Upper lobe of right lung (tissue), 1 donor: Measurements from ENCODE around the gene S100B. TPM values are rescaled to one million over a fixed set of nuclear protein-coding genes. Genes with fewer than 3 reads are reported as not detected.

Experiments used
- ATAC-seq: fragments of 200-7000 bp; cut with Tn5 transposase; one replicate; pipeline ENCODE4 v1.9.1; 2020; ENCODE audit warnings: mild to moderate bottlenecking, moderate library complexity
- DNase-seq: peaks from one replicate; pipeline ENCODE4 v3.0.0-alpha.2; 2020
- H3K27ac ChIP-seq: fragments of 200-600 bp; one replicate; pipeline ENCODE4 v1.8.0; 2022
- H3K27me3 ChIP-seq: fragments of 200-600 bp; one replicate; pipeline ENCODE4 v1.8.0; 2022; ENCODE audit warnings: mild to moderate bottlenecking
- H3K36me3 ChIP-seq: fragments of 200-600 bp; one replicate; pipeline ENCODE4 v1.8.0; 2022
- H3K4me1 ChIP-seq: fragments of 200-600 bp; one replicate; pipeline ENCODE4 v1.8.0; 2022
- H3K4me3 ChIP-seq: fragments of 200-600 bp; one replicate; pipeline ENCODE4 v1.8.0; 2022; ENCODE audit warnings: mild to moderate bottlenecking
- H3K9me3 ChIP-seq: fragments of 200-600 bp; one replicate; pipeline ENCODE4 v1.8.0; 2022
- CTCF ChIP-seq: fragments of 200-600 bp; IDR thresholded peaks from one replicate; pipeline ENCODE4 v1.8.0; 2022; ENCODE audit warnings: antibody characterized with exemption
- intact Hi-C: fragments of 100-400 bp; cut with DNase I; formaldehyde crosslinking; loops from one replicate; pipeline ENCODE4 v1.11.0; 2022
- long read RNA-seq: library from polyadenylated mRNA; unstranded; transcript quantifications from one replicate; pipeline ENCODE4 v2.0.0, GENCODE V29; 2021
- total RNA-seq: library from RNA; stranded (reverse); fragmentation: NEBNext Ultra II Directional; extraction: Animal tissue kit (Norgen Biotek cat#: 25700); gene quantifications from one replicate; pipeline ENCODE4 v1.2.1, GENCODE V29; 2021
- donor health status: DM: no; HTN: yes; CAD: no; lungs with severe emphysema.

S100B gene
- total RNA-seq: 4.5 TPM
- long read RNA-seq, transcript S100B-201 (3 exons, 877 nt): major isoform, 5 of 5 reads
- long read RNA-seq, partial matches to known transcripts: 0 of 5 reads
- long read RNA-seq, other reads (novel, unspliced or antisense): 0 of 5 reads

- Histone ChIP-seq H3K9me3 (no peaks in the 10 kb centered on the region), H3K27me3 (no peaks in the 10 kb centered on the region), H3K27ac (peak within 1 kb of the TSS; percentile 25), H3K4me3 (no peak within 1 kb of the TSS), H3K4me1 (peaks cover 15% of the 10 kb centered on the region), H3K36me3 (no peaks in the 10 kb centered on the region)
- intact Hi-C loops: no loop called here
- ATAC-seq (peak; percentile 34), DNase-seq (peak; percentile 56)
- TF ChIP-seq CTCF: no peak
Observed at GRCh38 chr21:46604975-46605766, at the start of gene S100B. S100B (minus strand) TSS chr21:46605082; CDS start chr21:46602415, 2,667 bp downstream.

- DNase-seq (no peak), ATAC-seq (peak; percentile 24)
- intact Hi-C loops: no loop called here
- TF ChIP-seq CTCF: no peak
- Histone ChIP-seq H3K4me1 (no peaks in the 10 kb centered on the region), H3K9me3 (no peaks in the 10 kb centered on the region), H3K27ac (no peak overlapping the region), H3K36me3 (peaks cover 97% of the 10 kb centered on the region), H3K27me3 (no peaks in the 10 kb centered on the region), H3K4me3 (no peak overlapping the region)
Observed at GRCh38 chr21:46651121-46651520, 46.2 kb upstream of the S100B start.

DNA sequence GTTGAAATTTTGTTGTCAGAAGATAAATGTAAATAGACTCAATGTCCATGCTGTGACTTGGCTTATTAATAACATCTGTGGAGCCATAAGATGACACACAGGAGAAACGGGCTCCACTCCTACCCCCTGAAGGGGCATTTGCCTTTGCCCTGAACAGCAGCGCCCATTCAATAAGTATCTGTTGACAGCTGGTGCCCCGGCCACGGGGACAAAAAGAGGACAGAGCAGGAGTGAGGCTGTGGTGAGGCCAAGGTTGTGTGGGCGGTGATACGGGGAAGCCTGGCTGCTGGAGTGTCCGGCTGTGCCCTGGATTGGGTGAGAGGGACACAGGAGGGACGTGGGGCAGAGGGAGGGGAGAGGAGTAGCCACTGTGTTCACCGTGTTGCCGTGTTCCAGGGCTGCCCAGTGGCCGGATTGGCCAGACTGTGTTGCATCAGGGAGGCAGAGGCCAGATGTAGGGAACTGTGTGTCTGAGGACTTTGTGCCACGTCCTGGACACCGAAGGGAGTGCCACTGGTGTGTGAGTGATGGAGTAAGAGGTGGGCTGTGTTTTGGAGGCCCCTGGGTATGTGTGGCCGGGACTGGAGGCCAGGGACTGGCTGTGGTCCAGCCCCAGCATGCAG lies 45.7 kb upstream of the S100B start:
- Histone ChIP-seq H3K27ac (no peak overlapping the region), H3K9me3 (no peaks in the 10 kb centered on the region), H3K27me3 (no peaks in the 10 kb centered on the region), H3K4me1 (no peaks in the 10 kb centered on the region), H3K36me3 (peaks cover 100% of the 10 kb centered on the region), H3K4me3 (no peak overlapping the region)
- intact Hi-C loops: no loop called here
- no peak for TF ChIP-seq CTCF
- DNase-seq (no peak), ATAC-seq (peak; percentile 34)

GRCh38 chr21:46649356-46649755 lies 44.5 kb upstream of the S100B start:
- TF ChIP-seq CTCF: no peak
- no peaks in the 10 kb centered on the region for H3K4me1 ChIP-seq
- no peaks in the 10 kb centered on the region for H3K27me3 ChIP-seq
- ATAC-seq: no peak
- H3K27ac ChIP-seq: no peak overlapping the region
- H3K36me3 ChIP-seq: peaks cover 100% of the 10 kb centered on the region
- H3K9me3 ChIP-seq: no peaks in the 10 kb centered on the region
- no peak for DNase-seq
- no peak overlapping the region for H3K4me3 ChIP-seq
- intact Hi-C loops: no loop called here

GRCh38 chr21:46648539-46648938 lies 43.7 kb upstream of the S100B start:
- intact Hi-C loops: no loop called here
- no peak for TF ChIP-seq CTCF
- DNase-seq: no peak
- H3K27ac ChIP-seq: no peak overlapping the region
- H3K36me3 ChIP-seq: peaks cover 100% of the 10 kb centered on the region
- no peaks in the 10 kb centered on the region for H3K27me3 ChIP-seq
- ATAC-seq: no peak
- no peaks in the 10 kb centered on the region for H3K4me1 ChIP-seq
- H3K9me3 ChIP-seq: no peaks in the 10 kb centered on the region
- H3K4me3 ChIP-seq: no peak overlapping the region
